Activated T-cell treated with anti-CD3 and anti-CD28 coated beads, Interleukin-2, amount 50 U/mL, for 24 hours (primary cell): ENCODE data around the gene PUDP.

Source experiments
- DNase-seq: peaks from one replicate; pipeline ENCODE4 v3.0.0-alpha.2; 2020
- H3K27ac Mint-ChIP-seq: 2 replicates; pipeline ENCODE4 v1.8.0; 2020; ENCODE audit warnings: mild to moderate bottlenecking, mixed read lengths
- H3K27me3 Mint-ChIP-seq: 2 replicates; pipeline ENCODE4 v1.8.0; 2020; ENCODE audit warnings: mixed read lengths
- H3K36me3 Mint-ChIP-seq: 2 replicates; pipeline ENCODE4 v1.8.0; 2020; ENCODE audit warnings: low read depth, mixed read lengths
- H3K4me1 Mint-ChIP-seq: 2 replicates; pipeline ENCODE4 v1.8.0; 2020; ENCODE audit warnings: low read depth, mixed read lengths
- H3K4me3 Mint-ChIP-seq: 2 replicates; pipeline ENCODE4 v1.8.0; 2020; ENCODE audit warnings: mild to moderate bottlenecking, moderate library complexity, mixed read lengths
- H3K9me3 Mint-ChIP-seq: 2 replicates; pipeline ENCODE4 v1.8.0; 2020; ENCODE audit warnings: mixed read lengths

Gene PUDP

GRCh38 chrX:7158468-7158990 lies 10.6 kb upstream of the PUDP start:
- Mint-ChIP-seq H3K36me3 (no peaks in the 10 kb centered on the region), H3K4me3 (no peak overlapping the region), H3K9me3 (no peaks in the 10 kb centered on the region), H3K27me3 (peaks cover 4% of the 10 kb centered on the region), H3K4me1 (no peaks in the 10 kb centered on the region), H3K27ac (no peak overlapping the region)
- DNase-seq, result no peak

GRCh38 chrX:7156879-7157278 lies 8.9 kb upstream of the PUDP start:
- H3K36me3 Mint-ChIP-seq, result no peaks in the 10 kb centered on the region
- H3K27me3 Mint-ChIP-seq, result peaks cover 4% of the 10 kb centered on the region
- no peak overlapping the region for H3K4me3 Mint-ChIP-seq
- no peak overlapping the region for H3K27ac Mint-ChIP-seq
- H3K4me1 Mint-ChIP-seq, result no peaks in the 10 kb centered on the region
- no peak for DNase-seq
- no peaks in the 10 kb centered on the region for H3K9me3 Mint-ChIP-seq

- no peak overlapping the region for H3K27ac Mint-ChIP-seq
- no peaks in the 10 kb centered on the region for H3K4me1 Mint-ChIP-seq
- no peaks in the 10 kb centered on the region for H3K9me3 Mint-ChIP-seq
- no peak for DNase-seq
- H3K36me3 Mint-ChIP-seq, result no peaks in the 10 kb centered on the region
- no peak overlapping the region for H3K4me3 Mint-ChIP-seq
- H3K27me3 Mint-ChIP-seq, result peaks cover 4% of the 10 kb centered on the region
These were observed 7.2 kb upstream of the PUDP start for GRCh38 chrX:7155163-7155562.

GRCh38 chrX:7154041-7154597 lies 6.2 kb upstream of the PUDP start:
- peaks cover 4% of the 10 kb centered on the region for H3K27me3 Mint-ChIP-seq
- no peak overlapping the region for H3K27ac Mint-ChIP-seq
- peaks cover 3% of the 10 kb centered on the region for H3K4me1 Mint-ChIP-seq
- DNase-seq, result no peak
- no peaks in the 10 kb centered on the region for H3K9me3 Mint-ChIP-seq
- H3K4me3 Mint-ChIP-seq, result no peak overlapping the region
- no peaks in the 10 kb centered on the region for H3K36me3 Mint-ChIP-seq

GRCh38 chrX:7153231-7153630 lies 5.3 kb upstream of the PUDP start:
- no peak overlapping the region for H3K4me3 Mint-ChIP-seq
- peaks cover 4% of the 10 kb centered on the region for H3K27me3 Mint-ChIP-seq
- H3K4me1 Mint-ChIP-seq, result peaks cover 10% of the 10 kb centered on the region
- H3K36me3 Mint-ChIP-seq, result peaks cover 3% of the 10 kb centered on the region
- H3K27ac Mint-ChIP-seq, result no peak overlapping the region
- DNase-seq, result no peak
- H3K9me3 Mint-ChIP-seq, result no peaks in the 10 kb centered on the region

GRCh38 chrX:7149411-7149810 lies 1.5 kb upstream of the PUDP start:
- Mint-ChIP-seq H3K9me3 (no peaks in the 10 kb centered on the region), H3K36me3 (peaks cover 15% of the 10 kb centered on the region), H3K4me3 (no peak overlapping the region), H3K27me3 (no peaks in the 10 kb centered on the region), H3K27ac (no peak overlapping the region), H3K4me1 (peaks cover 33% of the 10 kb centered on the region)
- DNase-seq, result no peak

- Mint-ChIP-seq H3K9me3 (no peaks in the 10 kb centered on the region), H3K4me3 (peak within 1 kb of the TSS; percentile 89), H3K36me3 (peaks cover 24% of the 10 kb centered on the region), H3K27ac (peak within 1 kb of the TSS; percentile 95), H3K27me3 (no peaks in the 10 kb centered on the region), H3K4me1 (peaks cover 43% of the 10 kb centered on the region)
- peak; percentile 81 for DNase-seq
These were observed 458 bp downstream of the PUDP start, which contains the start of gene STS for GRCh38 chrX:7147413-7147977. STS (plus strand) TSS chrX:7147712; CDS start chrX:7253200, 105,488 bp downstream.

- peak overlapping the region; percentile 87 for H3K4me3 Mint-ChIP-seq
- peaks cover 47% of the 10 kb centered on the region for H3K4me1 Mint-ChIP-seq
- peaks cover 29% of the 10 kb centered on the region for H3K36me3 Mint-ChIP-seq
- peak overlapping the region; percentile 92 for H3K27ac Mint-ChIP-seq
- H3K9me3 Mint-ChIP-seq, result no peaks in the 10 kb centered on the region
- DNase-seq, result no peak
- no peaks in the 10 kb centered on the region for H3K27me3 Mint-ChIP-seq
These were observed 1.1 kb downstream of the PUDP start for GRCh38 chrX:7146703-7147412.

GRCh38 chrX:7146020-7146702 lies 1.8 kb downstream of the PUDP start:
- peak overlapping the region; percentile 92 for H3K27ac Mint-ChIP-seq
- no peaks in the 10 kb centered on the region for H3K27me3 Mint-ChIP-seq

GRCh38 chrX:7145454-7145853 lies 2.5 kb downstream of the PUDP start:
- H3K27me3 Mint-ChIP-seq, result no peaks in the 10 kb centered on the region
- H3K27ac Mint-ChIP-seq, result no peak overlapping the region
- no peak overlapping the region for H3K4me3 Mint-ChIP-seq
- peaks cover 43% of the 10 kb centered on the region for H3K36me3 Mint-ChIP-seq
- no peak for DNase-seq
- H3K9me3 Mint-ChIP-seq, result no peaks in the 10 kb centered on the region
- peaks cover 53% of the 10 kb centered on the region for H3K4me1 Mint-ChIP-seq

More at GRCh38 chrX:7146020-7146702, 1.8 kb downstream of the PUDP start:
- Mint-ChIP-seq H3K36me3 (peaks cover 36% of the 10 kb centered on the region), H3K4me3 (peak overlapping the region; percentile 87), H3K4me1 (peaks cover 51% of the 10 kb centered on the region), H3K9me3 (no peaks in the 10 kb centered on the region)
- no peak for DNase-seq

- no peak for DNase-seq
- peaks cover 50% of the 10 kb centered on the region for H3K4me1 Mint-ChIP-seq
These were observed 3.9 kb downstream of the PUDP start for GRCh38 chrX:7143941-7144525.

GRCh38 chrX:7143076-7143475 lies 4.9 kb downstream of the PUDP start:
- Mint-ChIP-seq H3K36me3 (peaks cover 56% of the 10 kb centered on the region), H3K4me1 (peaks cover 48% of the 10 kb centered on the region), H3K27ac (no peak overlapping the region), H3K9me3 (no peaks in the 10 kb centered on the region), H3K27me3 (no peaks in the 10 kb centered on the region), H3K4me3 (no peak overlapping the region)
- no peak for DNase-seq

More at GRCh38 chrX:7143941-7144525, 3.9 kb downstream of the PUDP start:
- H3K4me3 Mint-ChIP-seq, result no peak overlapping the region
- no peak overlapping the region for H3K27ac Mint-ChIP-seq
- peaks cover 55% of the 10 kb centered on the region for H3K36me3 Mint-ChIP-seq
- H3K27me3 Mint-ChIP-seq, result no peaks in the 10 kb centered on the region
- H3K9me3 Mint-ChIP-seq, result no peaks in the 10 kb centered on the region

GRCh38 chrX:7139202-7140081 lies 8.5 kb downstream of the PUDP start:
- peaks cover 51% of the 10 kb centered on the region for H3K4me1 Mint-ChIP-seq
- no peak for DNase-seq
- no peaks in the 10 kb centered on the region for H3K27me3 Mint-ChIP-seq
- H3K27ac Mint-ChIP-seq, result no peak overlapping the region
- H3K9me3 Mint-ChIP-seq, result no peaks in the 10 kb centered on the region
- no peak overlapping the region for H3K4me3 Mint-ChIP-seq
- H3K36me3 Mint-ChIP-seq, result peaks cover 52% of the 10 kb centered on the region
